ENCODE results near the gene PIP4P1.
A peak's percentile ranks its signal among the peaks of the same experiment; 100 is the strongest.
"Not testable (repeated sequence)": the region's sequence is repeated elsewhere in the genome, so short reads cannot be mapped to it uniquely, and the experiment has no call there.

The PIP4P1 gene

DNA sequence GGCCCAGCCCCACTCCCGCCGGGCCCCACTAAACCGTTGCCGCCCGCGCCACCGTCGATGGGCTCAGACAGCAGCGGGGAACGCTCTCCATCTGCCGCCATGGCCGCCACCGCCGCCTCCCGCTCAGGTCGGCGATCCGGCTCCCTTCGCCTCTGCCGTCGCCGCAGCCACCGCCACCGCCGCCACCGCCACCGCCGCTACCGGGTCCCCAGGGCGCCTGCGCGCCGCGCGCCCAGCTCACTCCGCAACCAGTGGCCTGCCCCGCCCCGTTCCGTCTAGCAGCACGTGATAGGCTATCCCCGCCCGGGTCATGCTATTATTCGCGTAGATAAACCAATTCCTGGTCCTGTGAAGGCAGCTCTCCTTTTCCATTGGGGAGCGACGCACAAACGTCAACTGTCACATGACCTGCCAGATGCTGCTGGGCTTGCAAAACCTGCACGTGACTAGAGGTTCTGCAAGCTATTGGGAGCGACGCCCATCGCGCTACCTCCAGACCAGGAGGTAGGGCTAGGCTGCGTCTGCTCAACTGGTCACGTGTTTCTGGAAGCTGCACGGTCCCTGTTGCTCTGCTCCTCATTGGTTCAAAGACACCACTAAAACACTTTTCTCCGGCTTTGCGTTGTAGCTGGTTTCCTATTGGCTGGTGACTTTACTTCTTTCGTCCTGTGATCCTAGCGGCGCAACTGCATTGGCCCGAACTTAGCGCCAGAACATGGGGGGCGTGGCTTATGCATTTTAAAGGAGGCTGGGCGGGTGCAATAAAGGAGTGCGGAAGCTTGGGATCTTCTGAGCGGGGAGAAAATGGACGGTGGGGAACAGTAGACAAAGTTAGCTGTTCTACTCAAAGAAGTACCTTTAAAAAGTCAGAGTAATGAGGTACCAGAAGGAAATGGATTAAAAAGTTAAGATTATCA lies at the start of gene PIP4P1:
Gene PIP4P1 (minus strand): TSS at position 210 of the 917 bp plus-strand sequence. CDS start 109 bp downstream, at position 101.
- peak; percentile 99 to 100 for DNase-seq (ENCODE audit: low spot score in 2 of 2)
- peaks cover 30% of the 10 kb centered on the region for H3K36me3 ChIP-seq (replicated peaks)
- peak within 1 kb of the TSS; percentile 69 for H3K4me3 ChIP-seq
- H3K27me3 ChIP-seq (ENCODE audit: low read depth), result no peaks in the 10 kb centered on the region
- H3K9me3 ChIP-seq, result no peaks in the 10 kb centered on the region
- in situ Hi-C loops (cut with MboI; ENCODE audit: low sequenced_read_pairs), result loop anchor here (5.0 kb wide), 1 partner anchor 124 kb away; no protein-coding TSS in a partner anchor
- peaks cover 13% of the 10 kb centered on the region; the same call in 1 of the 2 replicates for H3K4me1 ChIP-seq

DNA sequence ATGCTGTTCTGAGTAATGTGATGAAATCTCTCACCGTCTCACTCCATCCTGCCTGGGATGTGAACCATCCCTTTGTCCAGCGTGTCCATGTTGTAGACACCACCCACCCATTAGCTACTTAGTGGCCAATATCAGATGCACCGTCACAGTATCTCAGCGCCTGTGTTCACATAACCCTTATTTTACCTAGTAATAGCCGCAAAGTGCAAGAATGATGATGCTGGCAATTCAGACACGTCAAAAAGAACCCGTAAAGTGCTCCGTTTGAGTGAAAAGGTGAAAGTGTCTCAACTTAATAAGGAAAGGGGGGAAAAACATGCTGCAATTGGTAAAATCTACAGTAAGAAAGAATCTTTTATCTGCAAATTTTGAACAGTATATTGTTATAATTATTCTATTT lies 47.1 kb upstream of the PIP4P1 start:
- in situ Hi-C loops (cut with MboI; ENCODE audit: low sequenced_read_pairs), result no loop called here
- Histone ChIP-seq H3K36me3 (replicated peaks) (no peaks in the 10 kb centered on the region), H3K27me3 (ENCODE audit: low read depth) (peaks cover 5% of the 10 kb centered on the region; the same call in 1 of the 2 replicates), H3K4me3 (no peak overlapping the region), H3K9me3 (no peaks in the 10 kb centered on the region), H3K4me1 (no peaks in the 10 kb centered on the region)
- no peak for DNase-seq (ENCODE audit: low spot score in 2 of 2)

- H3K4me1 ChIP-seq; in situ Hi-C loops (cut with MboI; ENCODE audit: low sequenced_read_pairs); H3K27me3 ChIP-seq (ENCODE audit: low read depth); H3K4me3 ChIP-seq; H3K36me3 ChIP-seq (replicated peaks); DNase-seq (ENCODE audit: low spot score in 2 of 2); H3K9me3 ChIP-seq: not testable (repeated sequence)
These were observed 46.3 kb upstream of the PIP4P1 start for GRCh38 chr14:20507537-20507936.

- H3K9me3 ChIP-seq; in situ Hi-C loops (cut with MboI; ENCODE audit: low sequenced_read_pairs); H3K4me1 ChIP-seq; H3K36me3 ChIP-seq (replicated peaks); DNase-seq (ENCODE audit: low spot score in 2 of 2); H3K27me3 ChIP-seq (ENCODE audit: low read depth); H3K4me3 ChIP-seq: not testable (repeated sequence)
These were observed 45.5 kb upstream of the PIP4P1 start for GRCh38 chr14:20506752-20507151.

- H3K9me3 ChIP-seq; DNase-seq (ENCODE audit: low spot score in 2 of 2); H3K4me3 ChIP-seq; in situ Hi-C loops (cut with MboI; ENCODE audit: low sequenced_read_pairs); H3K36me3 ChIP-seq (replicated peaks); H3K4me1 ChIP-seq; H3K27me3 ChIP-seq (ENCODE audit: low read depth): not testable (repeated sequence)
These were observed 45.0 kb upstream of the PIP4P1 start for GRCh38 chr14:20506276-20506675.

- Histone ChIP-seq H3K36me3 (replicated peaks) (no peaks in the 10 kb centered on the region), H3K9me3 (no peaks in the 10 kb centered on the region), H3K4me3 (no peak overlapping the region), H3K27me3 (ENCODE audit: low read depth) (no peaks in the 10 kb centered on the region), H3K4me1 (no peaks in the 10 kb centered on the region)
- no peak for DNase-seq (ENCODE audit: low spot score in 2 of 2)
- in situ Hi-C loops (cut with MboI; ENCODE audit: low sequenced_read_pairs), result no loop called here
These were observed 42.7 kb upstream of the PIP4P1 start for GRCh38 chr14:20503898-20504297.

DNA sequence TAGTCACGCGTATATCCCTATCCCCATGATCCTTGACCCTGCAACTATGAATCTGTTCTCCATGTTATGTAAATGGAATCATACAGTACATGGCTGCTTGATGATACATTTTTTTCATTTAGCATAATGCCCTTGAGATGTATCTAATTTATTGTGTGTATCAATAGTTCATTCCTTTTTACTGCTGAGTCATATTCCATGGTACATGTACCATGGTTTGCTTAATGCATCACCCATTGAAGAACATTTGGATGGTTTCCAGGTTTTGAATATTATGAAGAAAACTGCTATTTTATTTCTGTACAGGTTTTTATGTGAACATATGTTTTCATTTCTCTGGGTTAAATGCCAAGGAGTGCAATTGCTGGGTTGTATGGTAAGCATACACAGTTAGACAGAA lies 40.1 kb upstream of the PIP4P1 start:
- Histone ChIP-seq H3K27me3 (ENCODE audit: low read depth) (no peaks in the 10 kb centered on the region), H3K9me3 (no peaks in the 10 kb centered on the region), H3K4me3 (no peak overlapping the region), H3K4me1 (no peaks in the 10 kb centered on the region), H3K36me3 (replicated peaks) (no peaks in the 10 kb centered on the region)
- no peak for DNase-seq (ENCODE audit: low spot score in 2 of 2)
- in situ Hi-C loops (cut with MboI; ENCODE audit: low sequenced_read_pairs), result no loop called here

DNA sequence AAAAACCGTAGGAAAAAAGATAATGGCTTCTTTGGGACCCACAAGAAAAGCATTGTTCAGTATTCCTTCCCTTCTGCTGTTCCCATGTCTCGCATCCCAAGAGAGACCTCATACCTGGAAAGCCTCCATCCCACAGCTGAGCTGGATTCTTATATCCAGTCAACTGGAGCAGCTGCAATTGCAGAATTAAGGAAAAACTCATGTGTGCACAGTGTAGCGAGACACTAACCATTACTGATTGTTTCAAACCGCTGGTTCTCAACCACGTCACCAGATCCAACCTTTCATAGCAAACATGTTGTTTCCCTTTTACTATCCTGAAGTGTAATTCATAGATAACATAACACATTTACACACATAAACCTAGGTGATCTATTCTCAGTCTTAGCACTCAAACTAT lies 38.6 kb upstream of the PIP4P1 start:
- Histone ChIP-seq H3K27me3 (ENCODE audit: low read depth) (no peaks in the 10 kb centered on the region), H3K4me1 (no peaks in the 10 kb centered on the region), H3K9me3 (no peaks in the 10 kb centered on the region), H3K36me3 (replicated peaks) (no peaks in the 10 kb centered on the region), H3K4me3 (no peak overlapping the region)
- no peak for DNase-seq (ENCODE audit: low spot score in 2 of 2)
- in situ Hi-C loops (cut with MboI; ENCODE audit: low sequenced_read_pairs), result no loop called here

GRCh38 chr14:20499108-20499507 lies 37.9 kb upstream of the PIP4P1 start:
- H3K4me1 ChIP-seq, result no peaks in the 10 kb centered on the region

GRCh38 chr14:20498622-20499021 lies 37.4 kb upstream of the PIP4P1 start:
- H3K4me3 ChIP-seq, result no peak overlapping the region
- no peaks in the 10 kb centered on the region for H3K36me3 ChIP-seq (replicated peaks)
- no peak for DNase-seq (ENCODE audit: low spot score in 2 of 2)
- no peaks in the 10 kb centered on the region for H3K9me3 ChIP-seq
- H3K27me3 ChIP-seq (ENCODE audit: low read depth), result no peaks in the 10 kb centered on the region
- no peaks in the 10 kb centered on the region for H3K4me1 ChIP-seq
- in situ Hi-C loops (cut with MboI; ENCODE audit: low sequenced_read_pairs), result no loop called here

More at GRCh38 chr14:20499108-20499507, 37.9 kb upstream of the PIP4P1 start:
- DNase-seq (ENCODE audit: low spot score in 2 of 2), result no peak
- Histone ChIP-seq H3K4me3 (no peak overlapping the region), H3K27me3 (ENCODE audit: low read depth) (no peaks in the 10 kb centered on the region), H3K36me3 (replicated peaks) (no peaks in the 10 kb centered on the region), H3K9me3 (no peaks in the 10 kb centered on the region)
- in situ Hi-C loops (cut with MboI; ENCODE audit: low sequenced_read_pairs), result no loop called here

- H3K4me3 ChIP-seq, result no peak overlapping the region
- in situ Hi-C loops (cut with MboI; ENCODE audit: low sequenced_read_pairs), result no loop called here
- no peaks in the 10 kb centered on the region for H3K36me3 ChIP-seq (replicated peaks)
- no peaks in the 10 kb centered on the region for H3K4me1 ChIP-seq
- DNase-seq (ENCODE audit: low spot score in 2 of 2), result no peak
- H3K27me3 ChIP-seq (ENCODE audit: low read depth), result no peaks in the 10 kb centered on the region
- no peaks in the 10 kb centered on the region for H3K9me3 ChIP-seq
These were observed 33.9 kb upstream of the PIP4P1 start for GRCh38 chr14:20494935-20495766.

- Histone ChIP-seq H3K4me3 (no peak overlapping the region), H3K4me1 (no peaks in the 10 kb centered on the region), H3K9me3 (no peaks in the 10 kb centered on the region), H3K27me3 (ENCODE audit: low read depth) (no peaks in the 10 kb centered on the region), H3K36me3 (replicated peaks) (no peaks in the 10 kb centered on the region)
- in situ Hi-C loops (cut with MboI; ENCODE audit: low sequenced_read_pairs), result no loop called here
- no peak for DNase-seq (ENCODE audit: low spot score in 2 of 2)
These were observed 32.4 kb upstream of the PIP4P1 start for GRCh38 chr14:20493634-20494033.

- no peaks in the 10 kb centered on the region for H3K4me1 ChIP-seq
- no peaks in the 10 kb centered on the region for H3K36me3 ChIP-seq (replicated peaks)
- in situ Hi-C loops (cut with MboI; ENCODE audit: low sequenced_read_pairs), result no loop called here
- no peak for DNase-seq (ENCODE audit: low spot score in 2 of 2)
- no peak overlapping the region for H3K4me3 ChIP-seq
- H3K9me3 ChIP-seq, result no peaks in the 10 kb centered on the region
- no peaks in the 10 kb centered on the region for H3K27me3 ChIP-seq (ENCODE audit: low read depth)
These were observed 31.3 kb upstream of the PIP4P1 start for GRCh38 chr14:20492486-20492885.

- in situ Hi-C loops (cut with MboI; ENCODE audit: low sequenced_read_pairs), result no loop called here
- no peaks in the 10 kb centered on the region for H3K27me3 ChIP-seq (ENCODE audit: low read depth)
- no peak for DNase-seq (ENCODE audit: low spot score in 2 of 2)
- H3K9me3 ChIP-seq, result no peaks in the 10 kb centered on the region
- H3K4me3 ChIP-seq, result no peak overlapping the region
- no peaks in the 10 kb centered on the region for H3K36me3 ChIP-seq (replicated peaks)
- peaks cover 6% of the 10 kb centered on the region for H3K4me1 ChIP-seq
These were observed 29.3 kb upstream of the PIP4P1 start for GRCh38 chr14:20490563-20490962.

Data from HAP-1 (cell line).